ENCODE results near the gene OSBPL5. TPM values are rescaled to one million over a fixed set of nuclear protein-coding genes. Genes with fewer than 3 reads are reported as not detected.
A peak's percentile ranks its signal among the peaks of the same experiment; 100 is the strongest.

OSBPL5 gene
- total and polyA plus RNA-seq, 9 of the 15 experiments (the other 6 are each of a cell fraction or from before 2014, with no cell fraction given): 0.06 to 14.8 (median 3.2) TPM

DNA sequence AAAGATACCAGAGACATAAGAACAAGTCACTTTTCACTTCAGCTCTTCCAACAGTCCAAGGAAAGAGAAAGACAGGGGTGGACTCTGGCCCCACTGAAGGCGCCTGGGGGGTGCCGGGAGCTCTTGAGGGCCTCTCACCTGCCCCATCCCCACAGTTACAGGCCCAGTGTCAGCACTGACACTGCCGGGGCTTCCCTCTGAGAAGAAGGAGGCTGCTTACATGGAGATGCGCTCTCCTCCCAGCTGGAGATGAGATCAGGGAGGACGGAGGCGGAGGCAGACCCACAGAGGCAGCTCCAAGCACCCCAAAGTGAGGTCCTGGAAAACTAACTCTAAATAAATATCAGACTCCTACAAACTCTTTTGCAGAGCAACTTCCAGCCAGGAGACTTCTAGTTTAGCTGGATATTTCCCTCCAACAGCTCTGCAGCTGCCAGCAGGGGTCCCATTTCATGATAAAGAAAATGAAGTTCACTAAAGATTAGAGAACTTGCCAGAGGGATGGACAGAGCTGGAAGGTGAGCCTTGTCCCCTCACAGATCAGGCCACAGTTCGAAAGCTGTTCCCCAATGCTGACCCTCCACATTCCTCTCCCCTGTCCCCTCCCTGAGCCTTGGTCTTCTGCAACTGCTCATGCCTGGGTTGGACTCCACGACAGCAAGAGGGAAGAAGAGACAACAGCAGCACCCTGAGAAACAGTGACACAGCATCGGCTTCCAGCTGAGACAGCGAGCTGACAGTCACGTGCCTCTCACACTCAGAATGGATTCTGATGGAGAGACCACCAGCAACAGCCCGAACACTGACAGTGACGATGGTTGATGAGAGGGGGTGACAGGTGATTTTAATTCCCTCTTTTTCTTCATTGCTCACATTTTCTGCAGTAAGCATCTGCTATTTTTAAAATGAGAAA, 113.7 kb downstream of the OSBPL5 start (continued):
- TF ChIP-seq GTF2E2 (tag; IDR thresholded peaks at IDR 0.05) (no peak), NUFIP1 (IDR thresholded peaks at IDR 0.05; ENCODE audit: partially characterized antibody) (no peak)

DNA sequence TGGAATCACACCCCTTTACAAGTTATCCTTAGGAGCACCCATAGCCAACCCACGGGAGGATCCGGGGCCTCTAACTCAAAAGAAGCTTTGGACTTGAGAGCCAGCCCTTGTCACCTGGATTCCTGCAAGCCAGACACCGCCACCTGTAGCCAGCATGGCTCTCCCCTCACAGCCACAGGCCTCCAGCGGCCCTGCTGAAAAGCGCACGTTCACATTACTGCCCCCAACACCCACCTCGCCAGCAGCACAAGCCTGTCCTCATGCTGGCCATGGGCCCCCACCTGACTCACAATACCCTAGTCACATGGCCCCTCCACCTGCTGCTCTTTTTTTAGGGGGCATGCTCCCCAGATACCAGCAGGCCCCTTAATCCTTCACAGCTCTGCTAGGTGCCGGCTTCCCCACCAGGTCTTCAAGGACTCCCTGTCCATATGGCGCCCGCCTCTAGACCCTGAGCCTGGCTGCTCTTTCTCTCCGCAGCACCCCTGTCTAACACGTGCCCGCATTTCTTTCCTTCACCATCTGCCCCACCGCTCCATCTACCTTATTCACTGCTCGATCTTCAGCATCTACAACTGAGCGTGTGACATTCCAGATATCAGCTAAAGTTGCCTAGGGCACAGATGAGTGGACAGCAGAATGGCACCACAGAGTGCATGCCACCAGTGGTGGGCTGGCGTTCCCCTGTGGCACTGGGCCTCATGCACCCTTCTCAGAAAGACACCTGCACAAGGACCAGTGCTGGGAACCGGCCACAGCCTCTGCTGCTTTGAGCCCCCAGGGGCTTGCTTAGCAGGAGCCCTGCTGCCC, 114.5 kb downstream of the OSBPL5 start:
- ATAC-seq: no peak
- Histone ChIP-seq H3K9me3 (replicated peaks; ENCODE audit: control insufficient read depth, insufficient read depth, low read depth, low read length) (no peaks in the 10 kb centered on the region), H3K4me2 (ENCODE audit: insufficient read depth, low read length) (no peak overlapping the region), H3K4me1 (replicated peaks in 1 of 2; ENCODE audit: control insufficient read depth in 2 of 2, insufficient read depth in 2 of 2, low read length in 2 of 2) (peaks cover 22 to 39% of the 10 kb centered on the region in 2 experiments; a peak in 4 of 5 replicates), H3K27ac (ENCODE audit: extremely low read depth, low read depth, low read length) (no peak overlapping the region), H3K4me3 (no peak overlapping the region), H3K79me2 (ENCODE audit: control insufficient read depth, insufficient read depth, low read length) (peaks cover 94% of the 10 kb centered on the region), H3K9ac (ENCODE audit: insufficient read depth in 1 of 2, low read depth in 2 of 2, low read length in 2 of 2) (peak overlapping the region in 1 of 2 experiments; percentile 79; a peak in 2 of 4 replicates), H4K20me1 (replicated peaks; ENCODE audit: control insufficient read depth, insufficient read depth, low read length) (peaks cover 78% of the 10 kb centered on the region), H2AFZ (ENCODE audit: low read depth, low read length) (no peak overlapping the region), H3K36me3 (ENCODE audit: control insufficient read depth, insufficient read depth, low read length) (peaks cover 60% of the 10 kb centered on the region; the same call in 2 of the 3 replicates), H3K9me1 (ENCODE audit: control insufficient read depth, insufficient read depth, low read length) (peaks cover 36% of the 10 kb centered on the region), H3K27me3 (ENCODE audit: control insufficient read depth in 2 of 2, insufficient read depth in 2 of 2, low read length in 2 of 2) (no peaks in the 10 kb centered on the region)
- TF ChIP-seq PHF21A (IDR thresholded peaks at IDR 0.05; ENCODE audit: borderline replicate concordance, low read depth) (no peak), EP400 (IDR thresholded peaks at IDR 0.05) (no peak), RBFOX2 (IDR thresholded peaks at IDR 0.05; ENCODE audit: low read depth, low read length) (peak; percentile 47), POLR3A (IDR thresholded peaks at IDR 0.05; ENCODE audit: borderline replicate concordance, extremely low read depth, insufficient read depth, insufficient read length) (no peak), RB1 (IDR thresholded peaks at IDR 0.05; ENCODE audit: low read depth) (no peak), POLR2G (IDR thresholded peaks at IDR 0.05; ENCODE audit: low read depth, low read length) (peak; percentile 58), SPI1 (IDR thresholded peaks at IDR 0.05; ENCODE audit: borderline replicate concordance, low read depth, low read length) (no peak), ZNF785 (CRISPR knock-in tag; IDR thresholded peaks at IDR 0.05) (no peak), LARP7 (IDR thresholded peaks at IDR 0.05) (no peak), ETV6 (IDR thresholded peaks at IDR 0.05; ENCODE audit: borderline replicate concordance in 1 of 2, low read depth in 2 of 2, low read length in 1 of 2) (no peak), ETV6 (CRISPR knock-in tag; IDR thresholded peaks at IDR 0.05; ENCODE audit: borderline replicate concordance) (no peak)
- no peak for DNase-seq (ENCODE audit: extremely low read depth in 1 of 4, low spot score in 3 of 4)
- BruUV-seq (replicated peaks): no TSS peak
- no peak for FAIRE-seq
- intact Hi-C loops (cut with micrococcal nuclease): no loop called here
- CTCF ChIA-PET (ENCODE audit: low intra/inter-chr PET ratio): no interaction called here
- WGBS (ENCODE audit: insufficient coverage, low coverage, missing lambda C conversion rate): 91% methylated on average over 17 of the region's 18 CpGs
- POLR2A ChIA-PET: interaction anchor here (0.5 to 2.7 kb wide), 2 partner anchors 12 to 397 kb away, joined by 3 to 12 read pairs; no protein-coding TSS in a partner anchor
- in situ Hi-C loops (cut with MboI): no loop called here
